UCSD-AML1 (cell line): ENCODE data around the gene DUX4.
"Not testable (repeated sequence)": the region's sequence is repeated elsewhere in the genome, so short reads cannot be mapped to it uniquely, and the experiment has no call there.

ENCODE experiments used
- DNase-seq: peaks from one replicate; lab custom pipeline; 2025; ENCODE audit not compliant: unreplicated experiment; lab: John Stamatoyannopoulos, UW

DUX4 gene

DNA sequence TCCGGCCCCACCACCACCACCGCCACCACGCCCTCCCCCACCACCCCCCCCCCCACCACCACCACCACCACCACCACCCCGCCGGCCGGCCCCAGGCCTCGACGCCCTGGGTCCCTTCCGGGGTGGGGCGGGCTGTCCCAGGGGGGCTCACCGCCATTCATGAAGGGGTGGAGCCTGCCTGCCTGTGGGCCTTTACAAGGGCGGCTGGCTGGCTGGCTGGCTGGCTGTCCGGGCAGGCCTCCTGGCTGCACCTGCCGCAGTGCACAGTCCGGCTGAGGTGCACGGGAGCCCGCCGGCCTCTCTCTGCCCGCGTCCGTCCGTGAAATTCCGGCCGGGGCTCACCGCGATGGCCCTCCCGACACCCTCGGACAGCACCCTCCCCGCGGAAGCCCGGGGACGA, at the start of gene DUX4:
DUX4 (plus strand) TSS at position 347 of the 400 bp plus-strand sequence; CDS start at position 347, 0 bp downstream.
- DNase-seq = not testable (repeated sequence)

DNA sequence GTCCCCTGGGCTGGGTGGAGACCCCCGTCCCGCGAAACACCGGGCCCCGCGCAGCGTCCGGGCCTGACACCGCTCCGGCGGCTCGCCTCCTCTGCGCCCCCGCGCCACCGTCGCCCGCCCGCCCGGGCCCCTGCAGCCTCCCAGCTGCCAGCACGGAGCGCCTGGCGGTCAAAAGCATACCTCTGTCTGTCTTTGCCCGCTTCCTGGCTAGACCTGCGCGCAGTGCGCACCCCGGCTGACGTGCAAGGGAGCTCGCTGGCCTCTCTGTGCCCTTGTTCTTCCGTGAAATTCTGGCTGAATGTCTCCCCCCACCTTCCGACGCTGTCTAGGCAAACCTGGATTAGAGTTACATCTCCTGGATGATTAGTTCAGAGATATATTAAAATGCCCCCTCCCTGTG, 1.9 kb downstream of the DUX4 start:
- DNase-seq = not testable (repeated sequence)

DNA sequence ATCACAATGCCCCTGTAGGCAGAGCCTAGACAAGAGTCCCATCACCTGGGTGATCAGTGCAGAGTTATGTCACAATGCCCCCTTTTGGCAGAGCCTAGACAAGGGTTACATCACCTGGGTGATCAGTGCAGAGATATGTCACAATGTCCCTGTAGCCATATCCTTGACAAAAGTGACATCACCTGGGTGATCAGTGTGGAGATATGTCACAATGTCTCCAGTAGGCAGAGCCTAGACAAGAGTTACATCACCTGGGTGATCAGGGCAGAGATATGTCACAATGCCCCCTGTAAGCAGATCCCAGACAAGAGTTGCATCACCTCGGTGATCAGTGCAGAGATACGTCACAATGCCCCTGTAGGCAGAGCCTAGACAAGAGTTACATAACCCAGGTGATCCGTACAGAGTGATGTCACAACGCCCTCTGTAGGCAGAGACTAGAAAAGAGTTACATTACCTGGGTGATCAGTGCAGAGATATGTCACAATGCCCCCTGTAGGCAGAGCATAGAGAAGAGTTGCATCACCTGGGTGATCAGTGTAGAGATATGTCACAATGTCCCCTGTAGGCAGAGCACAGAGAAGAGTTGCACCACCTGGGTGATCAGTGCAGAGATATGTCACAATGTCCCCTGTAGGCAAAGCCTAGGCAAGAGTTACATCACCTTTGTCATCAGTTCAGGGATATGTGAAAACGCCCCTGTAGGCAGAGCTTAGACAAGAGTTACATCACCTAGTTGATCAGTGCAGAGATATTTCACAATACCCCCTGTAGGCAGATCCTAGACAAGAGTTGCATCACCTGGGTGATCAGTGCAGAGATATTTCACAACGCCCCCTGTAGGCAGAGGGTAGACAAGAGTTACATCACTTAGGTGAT, 4.4 kb downstream of the DUX4 start:
- not testable (repeated sequence) for DNase-seq

DNA sequence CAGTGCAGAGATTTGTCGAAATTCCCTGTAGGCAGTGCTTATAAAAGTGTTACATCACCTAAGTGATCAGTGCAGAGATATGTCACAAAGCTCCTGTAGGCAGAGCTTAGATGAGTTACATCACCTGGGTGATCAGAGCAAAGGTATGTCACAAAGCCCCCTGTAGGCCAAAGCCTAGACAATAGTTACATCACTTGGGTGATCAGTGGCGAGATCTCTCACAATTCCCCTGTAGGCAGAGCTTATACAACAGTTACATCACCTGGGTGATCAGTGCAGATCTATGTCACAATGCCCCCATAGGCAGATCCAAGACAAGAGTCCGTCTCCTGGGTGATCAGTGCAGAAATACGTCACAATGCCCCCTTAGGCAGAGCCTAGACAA, 5.0 kb downstream of the DUX4 start:
- not testable (repeated sequence) for DNase-seq

DNA sequence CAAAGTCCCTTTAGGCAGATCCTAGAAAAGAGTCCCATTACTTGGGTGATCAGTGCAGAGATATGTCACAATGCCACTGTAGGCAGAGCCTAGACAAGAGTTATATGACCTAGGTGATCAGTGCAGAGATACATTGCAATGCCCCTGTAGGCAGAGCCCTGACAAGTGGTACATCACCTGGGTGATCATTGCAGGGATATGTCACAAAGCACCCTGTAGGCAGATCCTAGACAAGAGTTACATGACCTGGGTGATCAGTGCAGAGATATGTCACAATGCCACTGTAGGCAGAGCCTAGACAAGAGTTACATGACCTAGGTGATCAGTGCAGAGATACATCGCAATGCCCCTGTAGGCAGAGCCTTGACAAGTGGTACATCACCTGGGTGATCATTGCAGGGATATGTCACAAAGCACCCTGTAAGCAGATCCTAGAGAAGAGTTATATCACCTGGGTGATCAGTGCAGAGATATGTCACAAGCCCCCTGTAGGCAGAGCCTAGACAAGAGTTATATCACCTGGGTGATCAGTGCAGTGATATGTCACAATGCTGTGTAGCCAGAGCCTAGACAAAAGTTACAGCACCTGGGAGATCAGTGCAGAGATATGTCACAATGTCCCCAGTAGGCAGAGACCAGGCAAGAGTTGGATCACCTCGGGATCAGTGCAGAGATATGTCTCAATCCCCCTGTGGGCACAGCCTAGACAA, 5.6 kb downstream of the DUX4 start:
- DNase-seq = not testable (repeated sequence)

DNA sequence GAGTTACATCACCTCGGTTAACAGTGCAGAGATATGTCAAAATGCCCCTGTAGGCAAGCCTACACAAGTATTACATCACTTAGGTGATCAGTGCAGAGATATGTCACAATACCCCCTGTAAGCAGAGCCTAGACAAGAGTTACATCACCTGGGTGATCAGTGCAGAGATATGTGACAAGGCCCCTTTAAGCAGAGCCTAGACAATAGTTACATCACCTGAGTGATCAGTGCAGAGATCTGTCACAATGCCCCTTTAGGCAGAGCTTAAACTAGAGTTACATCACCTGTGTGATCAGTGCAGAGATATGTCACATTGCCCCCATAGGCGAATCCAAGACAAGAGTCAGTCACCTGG, 6.1 kb downstream of the DUX4 start:
- DNase-seq = not testable (repeated sequence)

DNA sequence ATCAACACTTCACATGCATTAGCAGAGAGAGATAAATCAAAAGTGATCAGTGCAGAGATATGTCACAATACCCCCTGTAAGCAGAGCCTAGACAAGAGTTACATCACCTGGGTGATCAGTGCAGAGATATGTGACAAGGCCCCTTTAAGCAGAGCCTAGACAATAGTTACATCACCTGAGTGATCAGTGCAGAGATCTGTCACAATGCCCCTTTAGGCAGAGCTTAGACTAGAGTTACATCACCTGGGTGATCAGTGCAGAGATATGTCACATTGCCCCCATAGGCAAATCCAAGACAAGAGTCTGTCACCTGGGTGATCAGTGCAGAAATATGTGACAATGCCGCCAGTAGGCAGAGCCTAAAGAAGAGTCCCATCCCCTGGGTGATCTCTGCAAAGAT, 7.4 kb downstream of the DUX4 start:
- DNase-seq = not testable (repeated sequence)

DNA sequence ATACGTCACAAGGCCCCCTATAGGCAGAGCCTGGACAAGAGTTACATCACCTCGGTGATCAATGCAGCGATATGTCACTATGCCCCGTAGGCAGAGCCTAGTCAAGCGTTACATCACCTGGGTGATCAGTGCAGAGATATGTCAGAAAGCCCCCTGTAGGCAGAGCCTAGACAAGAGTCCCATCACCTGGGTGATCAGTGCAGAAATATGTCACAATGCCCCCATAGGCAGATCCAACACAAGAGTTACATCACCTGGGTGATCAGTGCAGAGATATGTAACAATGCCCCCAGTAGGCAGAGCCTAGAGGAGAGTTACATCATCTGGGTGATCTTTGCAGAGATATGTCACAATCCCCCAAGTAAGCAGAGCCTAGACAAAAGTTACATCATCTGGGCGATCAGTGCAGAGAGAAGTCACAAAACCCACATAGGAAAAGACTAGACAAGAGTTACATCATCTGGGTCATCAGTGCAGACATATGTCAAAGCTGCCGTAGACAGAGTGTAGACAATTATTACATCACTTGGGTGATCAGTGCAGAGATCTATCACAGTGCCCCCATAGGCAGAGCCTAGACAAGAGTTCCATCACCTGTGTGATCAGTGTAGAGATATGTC, 8.0 kb downstream of the DUX4 start:
- not testable (repeated sequence) for DNase-seq

DNA sequence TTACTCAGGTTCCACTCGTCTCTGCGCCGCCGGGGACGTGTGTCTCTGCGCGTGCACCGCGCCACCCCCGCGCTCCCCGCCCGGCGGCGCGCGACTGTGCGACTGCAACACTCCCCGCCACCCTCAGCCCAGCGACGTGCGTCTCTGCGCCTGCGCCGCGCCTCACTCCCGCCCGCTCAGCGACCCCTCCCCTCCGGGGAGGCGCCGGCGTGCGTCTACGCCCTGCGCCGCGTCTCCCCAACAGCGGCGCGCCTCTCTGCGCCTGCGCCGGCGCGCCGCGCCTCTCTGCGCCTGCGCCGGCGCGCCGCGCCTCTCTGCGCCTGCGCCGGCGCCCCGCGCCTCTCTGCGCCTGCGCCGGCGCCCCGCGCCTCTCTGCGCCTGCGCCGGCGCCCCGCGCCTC, 29.9 kb downstream of the DUX4 start:
- DNase-seq = not testable (repeated sequence)
